HG02623 (cell line): ENCODE results near the gene POU2AF1.
A peak's percentile ranks its signal among the peaks of the same experiment; 100 is the strongest.
"Not testable (repeated sequence)": the region's sequence is repeated elsewhere in the genome, so short reads cannot be mapped to it uniquely, and the experiment has no call there.

ENCODE experiments used
- ATAC-seq: cut with Tn5 transposase; IDR thresholded peaks from one replicate; pipeline ENCODE4 v1.9.1; 2021; ENCODE audit warnings: moderate library complexity; ENCODE audit not compliant: unreplicated experiment

POU2AF1 gene

DNA sequence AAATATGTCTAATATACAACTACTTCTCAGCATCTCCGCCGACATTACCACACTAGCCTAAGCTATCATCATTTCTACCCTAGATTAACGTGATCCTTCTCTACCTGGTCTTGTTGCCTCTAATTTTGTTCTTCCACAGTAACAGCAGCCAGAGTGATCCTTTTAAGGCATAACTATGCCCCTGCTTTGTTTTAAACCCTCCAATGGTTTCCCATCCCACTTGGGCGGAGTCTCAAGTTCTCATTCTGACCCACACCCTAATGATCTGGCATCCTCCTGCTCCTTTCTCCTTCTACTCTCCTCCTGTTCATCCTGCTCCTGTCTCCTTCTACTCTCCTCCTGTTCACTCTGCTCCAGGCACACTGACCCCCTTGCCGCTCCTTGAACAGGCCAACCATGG is 31.9 kb upstream of the POU2AF1 start:
- no peak for ATAC-seq

- peak; percentile 56 for ATAC-seq
Measured at GRCh38 chr11:111409915-111410314, 30.8 kb upstream of the POU2AF1 start.

GRCh38 chr11:111408789-111409727 is 30.0 kb upstream of the POU2AF1 start:
- ATAC-seq = peak; percentile 40

- ATAC-seq = no peak
Measured at GRCh38 chr11:111407652-111408051, 28.6 kb upstream of the POU2AF1 start.

DNA sequence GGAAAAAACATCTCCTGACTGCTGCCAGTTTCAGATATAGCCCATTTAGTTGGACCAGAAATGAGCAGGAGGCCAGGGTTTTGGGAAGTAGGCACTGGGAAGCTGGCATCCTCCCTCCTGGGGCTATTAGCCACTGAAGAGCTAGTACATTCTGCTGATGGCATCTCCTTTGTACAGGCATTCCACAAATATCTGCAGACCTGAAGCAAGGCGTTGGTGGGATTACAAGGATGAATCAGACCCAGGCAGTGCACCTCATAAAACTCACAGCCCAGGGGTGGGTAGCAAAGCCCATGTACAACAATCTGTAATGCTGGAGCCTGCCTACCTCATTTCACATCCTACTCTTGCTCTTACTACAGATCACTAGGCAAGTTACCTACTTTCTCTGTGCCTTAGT is 27.5 kb upstream of the POU2AF1 start:
- ATAC-seq = no peak

GRCh38 chr11:111406091-111406490 is 27.0 kb upstream of the POU2AF1 start:
- ATAC-seq = no peak

DNA sequence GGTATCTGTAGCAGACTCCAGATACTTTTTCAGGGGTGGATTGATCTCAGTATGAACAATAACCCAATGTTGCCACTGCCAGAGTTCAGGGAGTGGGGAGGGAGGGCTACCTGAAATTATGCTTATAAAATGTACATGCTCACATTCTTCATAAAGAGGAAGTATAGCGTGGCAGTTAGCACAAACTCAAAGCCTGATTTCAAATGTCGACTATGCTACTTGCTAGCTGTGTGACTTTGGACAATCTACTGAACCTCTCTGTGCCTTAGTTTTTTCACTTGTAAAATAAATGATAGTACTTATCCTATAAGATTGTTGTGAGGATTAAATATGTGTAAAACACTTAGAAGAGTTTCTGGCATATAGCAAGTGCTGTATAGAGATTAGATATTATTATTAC is 26.5 kb upstream of the POU2AF1 start:
- no peak for ATAC-seq

DNA sequence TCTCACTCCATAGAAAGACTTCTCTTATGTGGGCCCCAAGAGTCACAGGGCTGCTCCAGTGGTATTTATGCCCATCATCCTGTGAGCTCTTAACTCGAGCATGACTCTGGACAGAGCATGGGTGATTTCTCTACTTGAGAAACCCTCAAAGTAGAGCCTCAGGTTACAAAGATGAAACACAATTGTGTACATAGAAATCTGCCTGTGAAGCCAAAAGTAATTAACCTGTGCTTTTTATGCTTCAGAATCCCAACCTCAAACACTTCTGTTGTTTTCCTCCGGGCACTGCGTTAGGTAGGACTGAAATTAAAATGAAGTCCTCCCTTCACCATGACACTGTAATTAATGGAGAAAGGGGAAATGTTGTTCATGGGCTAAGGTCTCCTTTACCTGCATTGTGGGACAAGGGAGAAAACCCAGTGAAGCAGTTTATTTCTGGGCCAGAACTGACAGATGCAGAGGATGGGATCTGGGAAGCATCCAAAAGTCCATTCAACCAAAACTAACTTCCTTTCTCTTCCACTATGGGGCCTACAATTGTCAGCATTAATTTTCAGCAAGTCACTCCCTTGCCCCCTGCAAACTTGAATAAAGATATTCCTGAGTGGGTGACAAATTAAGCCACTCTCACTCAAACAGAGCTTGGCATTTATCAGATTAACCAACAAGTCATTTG is 24.1 kb upstream of the POU2AF1 start:
- ATAC-seq = no peak

DNA sequence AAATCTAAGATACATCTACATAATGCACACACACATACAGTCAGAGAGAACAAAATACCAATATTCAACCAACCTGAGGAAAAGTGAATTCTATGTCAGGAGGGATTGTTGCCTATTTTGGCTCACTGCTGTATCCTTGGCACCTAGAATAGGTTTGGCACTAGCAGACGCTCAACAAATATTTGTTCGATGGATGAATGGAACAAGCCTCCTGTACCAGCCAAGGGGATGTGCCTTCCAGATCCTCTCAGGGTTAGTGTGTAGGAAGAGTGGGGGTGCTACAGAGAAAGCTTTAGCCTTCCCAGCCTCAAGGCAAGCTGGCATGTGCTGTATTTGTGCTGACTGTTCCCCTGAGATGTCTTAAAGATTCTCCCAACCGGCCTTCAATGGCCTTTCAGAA is 23.3 kb upstream of the POU2AF1 start:
- ATAC-seq = no peak

DNA sequence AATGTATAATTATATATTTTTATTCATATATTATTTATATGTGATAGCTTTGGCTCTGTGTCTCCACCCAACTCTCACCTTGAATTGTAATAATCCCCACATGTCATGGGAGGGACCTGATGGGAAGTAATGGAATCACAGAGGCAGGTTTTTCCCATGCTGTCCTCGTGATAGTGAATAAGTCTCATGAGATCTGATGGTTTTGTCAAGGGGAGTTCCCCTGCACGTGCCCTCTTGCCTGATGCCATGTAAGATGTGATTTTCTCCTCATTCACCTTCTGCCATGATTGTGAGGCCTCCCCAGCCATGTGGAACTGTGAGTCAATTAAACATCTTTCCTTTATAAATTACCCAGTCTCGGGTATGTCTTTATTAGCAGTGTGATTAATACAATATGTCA is 22.9 kb upstream of the POU2AF1 start:
- not testable (repeated sequence) for ATAC-seq

- no peak for ATAC-seq
Measured at GRCh38 chr11:111400595-111400994, 21.5 kb upstream of the POU2AF1 start.

DNA sequence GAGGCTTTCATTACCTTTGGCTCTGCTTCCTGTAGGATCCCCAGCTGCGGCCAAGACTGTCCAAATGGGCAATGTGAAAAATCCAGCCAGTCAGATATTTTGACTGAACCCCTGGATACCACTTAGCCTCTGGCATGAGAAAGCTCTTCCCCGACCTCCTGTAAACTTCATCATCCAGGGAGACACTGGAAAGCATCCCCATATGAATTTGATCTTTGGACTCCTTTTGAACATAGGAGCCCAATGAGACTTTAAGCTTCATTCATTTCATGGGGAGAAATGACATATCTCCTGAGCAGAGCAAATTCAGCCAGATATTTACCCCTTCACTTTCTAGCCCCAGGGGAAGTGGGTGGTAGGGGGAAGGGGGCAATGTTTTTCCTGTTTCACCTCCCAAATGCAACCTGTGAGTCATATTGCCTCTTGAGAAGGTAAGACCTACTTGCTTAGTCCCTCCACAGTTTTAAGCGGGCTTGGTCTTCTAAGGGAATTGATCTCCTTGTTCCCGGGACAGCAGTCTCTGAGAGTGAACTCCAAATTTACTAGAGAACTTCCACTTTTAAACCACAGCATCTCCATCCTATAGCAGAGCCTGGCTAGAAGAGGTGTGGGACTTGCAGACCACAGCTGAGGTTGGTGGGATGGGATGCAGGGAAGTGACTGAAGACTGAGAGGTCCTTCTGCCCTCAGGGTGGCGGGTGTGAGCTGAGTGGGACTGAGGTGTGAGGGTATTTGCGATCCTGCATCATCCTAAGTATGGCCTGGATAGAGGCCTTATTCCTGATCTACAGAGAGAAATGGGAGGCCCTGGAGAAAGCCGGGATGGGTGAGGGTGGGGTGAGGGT is 20.3 kb upstream of the POU2AF1 start:
- ATAC-seq = peak; percentile 34

DNA sequence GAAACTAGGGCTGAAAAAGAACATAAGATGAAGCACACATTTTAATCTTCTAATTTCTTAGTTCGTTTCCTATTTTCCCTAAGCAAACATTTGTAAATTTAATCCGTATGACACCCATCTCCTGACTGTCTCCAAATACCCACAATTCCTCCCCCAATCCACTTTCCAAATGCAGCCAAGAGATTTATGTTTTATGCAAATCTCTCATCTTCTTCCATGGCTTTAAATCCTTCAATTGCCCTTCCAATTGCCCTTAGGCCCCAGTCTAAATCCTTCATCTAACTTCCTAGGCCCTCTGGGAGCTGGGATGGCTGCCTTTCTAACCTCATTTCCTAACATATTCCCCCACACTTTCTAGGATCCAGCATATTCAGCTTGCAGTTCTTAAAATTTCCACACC is 18.0 kb upstream of the POU2AF1 start:
- ATAC-seq = no peak

- no peak for ATAC-seq
Measured at GRCh38 chr11:111395749-111396148, 16.7 kb upstream of the POU2AF1 start.

DNA sequence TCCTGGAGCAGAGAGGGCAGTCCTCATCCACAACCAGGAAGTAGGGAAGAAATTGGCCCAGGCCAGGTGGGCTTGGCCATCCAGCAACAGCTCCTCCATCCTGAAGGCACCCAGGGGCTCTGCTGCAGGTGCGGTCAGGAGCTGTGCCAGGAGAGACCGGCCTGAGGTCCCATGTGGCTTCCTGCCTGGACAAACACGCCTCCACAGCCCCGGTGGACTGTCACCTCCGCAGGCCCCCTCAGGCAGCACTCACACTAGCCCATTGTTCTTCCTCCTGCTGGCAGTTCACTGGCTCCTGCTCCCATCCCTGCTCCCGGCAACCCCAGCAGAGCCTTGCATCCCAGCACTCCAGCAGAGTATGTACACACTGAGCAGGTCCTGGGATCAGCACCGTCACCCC is 16.0 kb upstream of the POU2AF1 start:
- no peak for ATAC-seq

- ATAC-seq = not testable (repeated sequence)
Measured at GRCh38 chr11:111394147-111394546, 15.1 kb upstream of the POU2AF1 start.

- ATAC-seq = no peak
Measured at GRCh38 chr11:111393585-111393984, 14.5 kb upstream of the POU2AF1 start.

GRCh38 chr11:111393096-111393495 is 14.0 kb upstream of the POU2AF1 start:
- ATAC-seq = no peak

- no peak for ATAC-seq
Measured at GRCh38 chr11:111392552-111392951, 13.5 kb upstream of the POU2AF1 start.

DNA sequence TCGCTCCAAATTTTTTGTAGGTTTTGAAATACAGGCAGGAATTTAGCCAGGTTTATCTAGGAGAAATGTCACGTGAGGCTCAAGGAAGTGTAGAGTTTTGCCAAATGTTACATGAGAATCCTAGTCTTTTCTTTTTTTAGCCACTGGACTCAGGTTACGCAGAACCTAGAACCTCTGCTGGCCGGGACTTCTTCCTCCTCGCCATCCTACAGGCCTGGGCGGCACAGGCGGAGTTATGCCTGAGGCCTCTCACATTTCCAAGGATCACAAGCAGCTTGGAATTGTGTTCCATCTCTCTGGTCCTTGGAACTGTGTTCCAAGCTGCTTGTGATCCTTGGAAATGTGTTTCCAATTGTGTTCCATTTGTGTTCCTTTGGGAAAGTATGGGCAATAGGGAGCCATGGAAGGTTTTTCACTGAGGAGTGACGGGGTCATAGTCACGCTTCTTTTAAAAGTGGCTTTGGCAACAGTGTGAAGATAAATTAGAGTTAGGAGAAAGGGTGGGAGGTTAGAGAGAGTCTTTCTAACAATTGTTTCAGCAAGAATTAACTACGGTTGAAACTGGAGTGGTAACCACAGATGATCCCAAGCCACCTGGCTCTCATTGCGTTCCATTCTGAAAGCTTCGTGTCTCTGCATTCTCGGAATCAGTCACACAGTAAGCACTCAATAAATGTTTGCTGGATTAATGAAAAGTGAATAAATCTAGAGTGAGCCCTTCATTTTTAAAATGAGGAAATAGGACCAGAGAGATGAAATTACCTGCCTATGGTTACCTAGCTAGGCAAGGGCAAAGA is 12.5 kb upstream of the POU2AF1 start:
- ATAC-seq = no peak

- no peak for ATAC-seq
Measured at GRCh38 chr11:111388842-111389241, 9.8 kb upstream of the POU2AF1 start.
